Osteocyte (in vitro differentiated cells): ENCODE measurements around the gene AMBRA1. TPM values are rescaled to one million over a fixed set of nuclear protein-coding genes. Genes with fewer than 3 reads are reported as not detected.
"Not testable (repeated sequence)": the region's sequence is repeated elsewhere in the genome, so short reads cannot be mapped to it uniquely, and the experiment has no call there.

Experiments used
- DNase-seq: peaks from one replicate; pipeline ENCODE4 v3.0.0; 2021; ENCODE audit warnings: mixed read lengths; ENCODE audit not compliant: unreplicated experiment; ENCODE audit errors: extremely low spot score
- H3K27ac Mint-ChIP-seq: one replicate; pipeline ENCODE4 v1.8.0; 2021; ENCODE audit warnings: mild to moderate bottlenecking, mixed read lengths; ENCODE audit not compliant: unreplicated experiment
- H3K27me3 Mint-ChIP-seq: one replicate; pipeline ENCODE4 v1.8.0; 2021; ENCODE audit warnings: mixed read lengths; ENCODE audit not compliant: unreplicated experiment
- H3K36me3 Mint-ChIP-seq: one replicate; pipeline ENCODE4 v1.8.0; 2021; ENCODE audit warnings: mixed read lengths; ENCODE audit not compliant: unreplicated experiment
- H3K4me1 Mint-ChIP-seq: one replicate; pipeline ENCODE4 v1.8.0; 2021; ENCODE audit warnings: mixed read lengths; ENCODE audit not compliant: unreplicated experiment
- H3K4me3 Mint-ChIP-seq: one replicate; pipeline ENCODE4 v1.8.0; 2021; ENCODE audit warnings: mild to moderate bottlenecking, moderate library complexity, mixed read lengths; ENCODE audit not compliant: unreplicated experiment
- H3K9me3 Mint-ChIP-seq: one replicate; pipeline ENCODE4 v1.8.0; 2021; ENCODE audit warnings: mixed read lengths; ENCODE audit not compliant: unreplicated experiment
- total RNA-seq: library from RNA; stranded (reverse); gene quantifications from 2 replicates; pipeline ENCODE4 v1.2.1, GENCODE V29; 2021
- TF ChIP-seq, protein P1 (sequence below): fragments of 200-600 bp; sonication (generic); IDR thresholded peaks from 2 replicates; pipeline ENCODE4 v1.5.0; 2021; ENCODE audit warnings: antibody characterized with exemption, mild to moderate bottlenecking, moderate library complexity

The AMBRA1 gene
- total RNA-seq, 1 donor from 2014 or later, result 32.1 TPM

- DNase-seq, result no peak
- peaks cover 2% of the 10 kb centered on the region for H3K36me3 Mint-ChIP-seq
- TF ChIP-seq, protein P1, sequence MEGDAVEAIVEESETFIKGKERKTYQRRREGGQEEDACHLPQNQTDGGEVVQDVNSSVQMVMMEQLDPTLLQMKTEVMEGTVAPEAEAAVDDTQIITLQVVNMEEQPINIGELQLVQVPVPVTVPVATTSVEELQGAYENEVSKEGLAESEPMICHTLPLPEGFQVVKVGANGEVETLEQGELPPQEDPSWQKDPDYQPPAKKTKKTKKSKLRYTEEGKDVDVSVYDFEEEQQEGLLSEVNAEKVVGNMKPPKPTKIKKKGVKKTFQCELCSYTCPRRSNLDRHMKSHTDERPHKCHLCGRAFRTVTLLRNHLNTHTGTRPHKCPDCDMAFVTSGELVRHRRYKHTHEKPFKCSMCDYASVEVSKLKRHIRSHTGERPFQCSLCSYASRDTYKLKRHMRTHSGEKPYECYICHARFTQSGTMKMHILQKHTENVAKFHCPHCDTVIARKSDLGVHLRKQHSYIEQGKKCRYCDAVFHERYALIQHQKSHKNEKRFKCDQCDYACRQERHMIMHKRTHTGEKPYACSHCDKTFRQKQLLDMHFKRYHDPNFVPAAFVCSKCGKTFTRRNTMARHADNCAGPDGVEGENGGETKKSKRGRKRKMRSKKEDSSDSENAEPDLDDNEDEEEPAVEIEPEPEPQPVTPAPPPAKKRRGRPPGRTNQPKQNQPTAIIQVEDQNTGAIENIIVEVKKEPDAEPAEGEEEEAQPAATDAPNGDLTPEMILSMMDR, result peak; percentile 24
- H3K27me3 Mint-ChIP-seq, result no peaks in the 10 kb centered on the region
- H3K4me1 Mint-ChIP-seq, result peaks cover 33% of the 10 kb centered on the region
- H3K4me3 Mint-ChIP-seq, result no peak overlapping the region
- H3K9me3 Mint-ChIP-seq, result no peaks in the 10 kb centered on the region
- no peak overlapping the region for H3K27ac Mint-ChIP-seq
Measured at GRCh38 chr11:46521961-46522681, 71.7 kb downstream of the AMBRA1 start.

- Mint-ChIP-seq H3K36me3 (no peaks in the 10 kb centered on the region), H3K4me1 (peaks cover 35% of the 10 kb centered on the region), H3K27me3 (no peaks in the 10 kb centered on the region), H3K4me3 (no peak overlapping the region), H3K9me3 (no peaks in the 10 kb centered on the region), H3K27ac (no peak overlapping the region)
- DNase-seq, result no peak
- TF ChIP-seq, protein P1, result no peak
Measured at GRCh38 chr11:46520971-46521745, 72.7 kb downstream of the AMBRA1 start.

GRCh38 chr11:46519351-46519750 lies 74.5 kb downstream of the AMBRA1 start:
- Mint-ChIP-seq H3K9me3 (no peaks in the 10 kb centered on the region), H3K36me3 (peaks cover 2% of the 10 kb centered on the region), H3K4me1 (peaks cover 35% of the 10 kb centered on the region), H3K4me3 (no peak overlapping the region), H3K27me3 (no peaks in the 10 kb centered on the region), H3K27ac (no peak overlapping the region)
- no peak for DNase-seq
- TF ChIP-seq, protein P1, result no peak

GRCh38 chr11:46518928-46519327 lies 74.9 kb downstream of the AMBRA1 start:
- DNase-seq, H3K27ac Mint-ChIP-seq, H3K4me3 Mint-ChIP-seq, H3K9me3 Mint-ChIP-seq, H3K36me3 Mint-ChIP-seq, H3K27me3 Mint-ChIP-seq: not testable (repeated sequence)
- peaks cover 35% of the 10 kb centered on the region for H3K4me1 Mint-ChIP-seq

DNA sequence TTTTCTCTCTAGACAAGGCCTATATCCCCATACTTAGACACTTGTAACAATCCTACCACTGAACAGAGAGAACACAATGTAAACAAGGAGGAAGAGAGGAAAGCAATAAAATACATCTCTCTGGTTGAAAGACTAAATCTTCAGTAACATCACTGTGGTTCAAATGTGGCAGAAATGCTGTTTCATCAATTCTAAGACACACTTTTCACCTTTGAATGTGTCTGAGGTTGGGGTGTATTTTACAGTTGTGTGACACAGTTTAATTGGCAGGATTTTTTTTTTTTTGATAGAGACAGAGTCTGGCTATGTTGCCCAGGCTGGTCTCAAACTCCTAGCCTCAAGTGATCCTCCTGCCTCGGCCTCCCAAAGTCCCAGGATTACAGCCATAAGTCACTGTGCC lies 79.5 kb downstream of the AMBRA1 start:
- H3K27me3 Mint-ChIP-seq, result no peaks in the 10 kb centered on the region

More for the DNA sequence above, 79.5 kb downstream of the AMBRA1 start:
- Mint-ChIP-seq H3K27ac (peak overlapping the region; percentile 4), H3K9me3 (no peaks in the 10 kb centered on the region), H3K4me3 (no peak overlapping the region), H3K36me3 (peaks cover 7% of the 10 kb centered on the region), H3K4me1 (peaks cover 7% of the 10 kb centered on the region)
- no peak for DNase-seq
- TF ChIP-seq, protein P1, result no peak
